NCI-H2081 (cell line): ENCODE results near the gene SAP30L.
A peak's percentile ranks its signal among the peaks of the same experiment; 100 is the strongest.

Source experiments
- DNase-seq, 2 experiments: peaks; one replicate each; lab custom pipeline; 2025; lab: John Stamatoyannopoulos, UW

SAP30L gene

GRCh38 chr5:154445422-154446194 lies at the start of gene SAP30L:
TSS of gene SAP30L (plus strand) at chr5:154445997. CDS start at chr5:154446605, 608 bp downstream.
- peak; percentile 85 to 93 for DNase-seq

GRCh38 chr5:154396128-154396527 lies 49.7 kb upstream of the SAP30L start:
- no peak for DNase-seq

- peak; percentile 33 to 75 for DNase-seq
Observed at GRCh38 chr5:154397652-154398406, 48.0 kb upstream of the SAP30L start.

GRCh38 chr5:154400678-154401077 lies 45.1 kb upstream of the SAP30L start:
- DNase-seq: no peak

- no peak for DNase-seq
Observed at GRCh38 chr5:154401355-154401754, 44.4 kb upstream of the SAP30L start.

- DNase-seq: no peak
Observed at GRCh38 chr5:154401931-154402330, 43.9 kb upstream of the SAP30L start.

GRCh38 chr5:154402611-154403010 lies 43.2 kb upstream of the SAP30L start:
- DNase-seq: no peak

GRCh38 chr5:154403234-154403633 lies 42.6 kb upstream of the SAP30L start:
- DNase-seq: no peak

GRCh38 chr5:154403776-154404387 lies 41.9 kb upstream of the SAP30L start:
- DNase-seq: no peak

GRCh38 chr5:154405078-154405792 lies 40.6 kb upstream of the SAP30L start:
- DNase-seq: peak; percentile 73 to 75

GRCh38 chr5:154406231-154406630 lies 39.6 kb upstream of the SAP30L start:
- DNase-seq: no peak

GRCh38 chr5:154406826-154407225 lies 39.0 kb upstream of the SAP30L start:
- DNase-seq: no peak

- DNase-seq: no peak
Observed at GRCh38 chr5:154408811-154409210, 37.0 kb upstream of the SAP30L start.

- no peak for DNase-seq
Observed at GRCh38 chr5:154409230-154409840, 36.5 kb upstream of the SAP30L start.

GRCh38 chr5:154410008-154410407 lies 35.8 kb upstream of the SAP30L start:
- DNase-seq: no peak

GRCh38 chr5:154410786-154411185 lies 35.0 kb upstream of the SAP30L start:
- no peak for DNase-seq

- DNase-seq: no peak
Observed at GRCh38 chr5:154411338-154411737, 34.5 kb upstream of the SAP30L start.

- DNase-seq: no peak
Observed at GRCh38 chr5:154412316-154412715, 33.5 kb upstream of the SAP30L start.

GRCh38 chr5:154412925-154413324 lies 32.9 kb upstream of the SAP30L start:
- DNase-seq: no peak

- DNase-seq: no peak
Observed at GRCh38 chr5:154415114-154415513, 30.7 kb upstream of the SAP30L start.

GRCh38 chr5:154418344-154418820 lies 27.4 kb upstream of the SAP30L start:
- peak; percentile 24 to 71 for DNase-seq

- no peak for DNase-seq
Observed at GRCh38 chr5:154419236-154419635, 26.6 kb upstream of the SAP30L start.
